Thyroid gland (tissue), 4 donors: ENCODE results near the gene BAHD1. TPM values are rescaled to one million over a fixed set of nuclear protein-coding genes. Genes with fewer than 3 reads are reported as not detected.

Source experiments
- total RNA-seq, 4 donors: library from RNA; depleted of rRNA; stranded (reverse); fragments of >200 nt; gene quantifications; one replicate each; pipeline ENCODE4 v1.2.3, GENCODE V29; 2016

The BAHD1 gene
- total RNA-seq, 4 donors from 2014 or later = 20.0 to 50.4 (median 35.1) TPM

Other genes starting within 250 kb of the BAHD1 start
- 10 to 100 TPM; 33.9 to 63.4 (median 43.9) TPM for gene PAK6, start 201.9 kb upstream of the BAHD1 start, total RNA-seq
- gene ANKRD63, start 157.9 kb upstream of the BAHD1 start, total RNA-seq = 1 to 10 TPM in 1 of 4 donors, not detected in 3; 2.1 TPM
- gene PLCB2, start 133.0 kb upstream of the BAHD1 start, total RNA-seq = 1 to 10 TPM; 1.7 to 7.2 (median 4.1) TPM
- 10 to 100 TPM; 47.5 to 86.9 (median 63.8) TPM for gene INAFM2, start 117.3 kb upstream of the BAHD1 start, total RNA-seq
- 100 to 1,000 TPM in 2 of 4 donors, 10 to 100 TPM in 2; 54.2 to 126 (median 97.5) TPM for gene CCDC9B, start 100.0 kb upstream of the BAHD1 start, total RNA-seq
- not detected for gene PHGR1, start 89.9 kb upstream of the BAHD1 start, total RNA-seq
- 1 to 10 TPM in 3 of 4 donors, under 1 TPM in 1; 0.81 to 5.9 (median 3.6) TPM for gene DISP2, start 82.7 kb upstream of the BAHD1 start, total RNA-seq
- 100 to 1,000 TPM; 216 to 342 (median 251) TPM for gene KNSTRN, start 58.2 kb upstream of the BAHD1 start, total RNA-seq
- gene IVD, start 35.2 kb upstream of the BAHD1 start, total RNA-seq = 100 to 1,000 TPM; 393 to 723 (median 539) TPM
- 10 to 100 TPM; 15.7 to 22.6 (median 20.1) TPM for gene CHST14, start 30.0 kb downstream of the BAHD1 start, total RNA-seq
- 10 to 100 TPM; 36.8 to 49.0 (median 43.7) TPM for gene CCDC32, start 124.1 kb downstream of the BAHD1 start, total RNA-seq
- gene RPUSD2, start 128.3 kb downstream of the BAHD1 start, total RNA-seq = 10 to 100 TPM in 1 of 4 donors, 1 to 10 TPM in 3; 5.8 to 10.1 (median 7.1) TPM
- 1 to 10 TPM in 2 of 4 donors, under 1 TPM in 2; 0.78 to 3.8 (median 0.93) TPM for gene KNL1, start 153.3 kb downstream of the BAHD1 start, total RNA-seq